OCI-LY7 (cell line): ENCODE measurements around the gene SIRT5. TPM values are rescaled to one million over a fixed set of nuclear protein-coding genes. Genes with fewer than 3 reads are reported as not detected.
A peak's percentile ranks its signal among the peaks of the same experiment; 100 is the strongest.

Source experiments
- BruUV-seq: library from RNA; stranded (reverse); fragments of 400-500 nt; replicated peaks from 2 replicates; lab custom pipeline; 2021; lab: Mats Ljungman, UMichigan
- CTCF ChIA-PET: fragments of 300-600 bp; sonication (Branson Sonifier 250); formaldehyde crosslinking; loops from one replicate; lab custom pipeline; 2022; ENCODE audit warnings: antibody characterized with exemption; ENCODE audit not compliant: unreplicated experiment; lab: Charles Lee
- POLR2A ChIA-PET: fragments of 300-600 bp; sonication (Branson Sonifier 250); formaldehyde crosslinking; loops from one replicate; lab custom pipeline; 2022; ENCODE audit warnings: antibody characterized with exemption; lab: Charles Lee
- DNase-seq: peaks from one replicate; pipeline ENCODE4 v3.0.0-alpha.2; 2015; ENCODE audit warnings: low spot score
- H2AFZ ChIP-seq: fragments of 200-600 bp; sonication (generic), shearing (Covaris generic); 2 replicates; pipeline ENCODE4 v1.6.1; 2014; ENCODE audit warnings: mild to moderate bottlenecking, antibody characterized with exemption, low read length, moderate library complexity
- H3K27ac ChIP-seq: fragments of 200-600 bp; sonication (generic); 2 replicates; pipeline ENCODE4 v1.5.1; 2014; ENCODE audit warnings: mixed run types, low read depth, mild to moderate bottlenecking, moderate library complexity, low read length, inconsistent platforms; ENCODE audit not compliant: poor library complexity, severe bottlenecking
- H3K36me3 ChIP-seq: fragments of 200-600 bp; sonication (generic); 2 replicates; pipeline ENCODE4 v1.6.1; 2014; ENCODE audit warnings: mild to moderate bottlenecking, antibody characterized with exemption, low read length, moderate library complexity, mixed read lengths; ENCODE audit not compliant: insufficient read depth
- H3K4me1 ChIP-seq: fragments of 200-600 bp; sonication (generic); 2 replicates; pipeline ENCODE4 v1.5.1; 2014; ENCODE audit warnings: mild to moderate bottlenecking, low read length; ENCODE audit not compliant: insufficient read depth, poor library complexity, severe bottlenecking
- H3K4me2 ChIP-seq: fragments of 200-600 bp; sonication (generic); 2 replicates; pipeline ENCODE4 v1.6.1; 2014; ENCODE audit warnings: mild to moderate bottlenecking, low read length
- H3K4me3 ChIP-seq: fragments of 200-600 bp; sonication (generic); 2 replicates; pipeline ENCODE4 v1.5.1; 2014; ENCODE audit warnings: mild to moderate bottlenecking, low read depth, low read length; ENCODE audit not compliant: poor library complexity, severe bottlenecking
- H3K79me2 ChIP-seq: fragments of 200-600 bp; sonication (generic); 2 replicates; pipeline ENCODE4 v1.6.1; 2016; ENCODE audit warnings: low read depth, mild to moderate bottlenecking, low read length, moderate library complexity, mixed read lengths; ENCODE audit not compliant: insufficient read depth
- H3K9me2 ChIP-seq: fragments of 200-600 bp; sonication (generic); 2 replicates; pipeline ENCODE4 v1.6.1; 2016; ENCODE audit warnings: mild to moderate bottlenecking, low read length, mixed read lengths; ENCODE audit not compliant: insufficient read depth
- H3K9me3 ChIP-seq: fragments of 200-600 bp; sonication (generic); 2 replicates; pipeline ENCODE4 v1.6.1; 2014; ENCODE audit warnings: mild to moderate bottlenecking, mixed run types, low read length, mixed read lengths
- H4K20me1 ChIP-seq: fragments of 200-600 bp; sonication (generic); 2 replicates; pipeline ENCODE4 v1.6.1; 2014; ENCODE audit warnings: mild to moderate bottlenecking, antibody characterized with exemption, low read length, moderate library complexity, mixed read lengths; ENCODE audit not compliant: insufficient read depth
- CTCF ChIP-seq: fragments of 200-600 bp; sonication (generic); conservative IDR thresholded peaks from 2 replicates; pipeline ENCODE4 v1.5.1; 2014; ENCODE audit warnings: mild to moderate bottlenecking, antibody characterized with exemption, low read length, moderate library complexity, mixed read lengths
- EZH2phosphoT487 ChIP-seq: fragments of 200-600 bp; sonication (generic); IDR thresholded peaks from 2 replicates; pipeline ENCODE4 v1.6.1; 2018; ENCODE audit warnings: low read depth, borderline replicate concordance, mild to moderate bottlenecking, mixed run types, antibody characterized with exemption, low read length, moderate library complexity, mixed read lengths
- intact Hi-C: fragments of 100-400 bp; cut with micrococcal nuclease; formaldehyde crosslinking; loops from one replicate; pipeline ENCODE4 v1.10.0; 2022; ENCODE audit not compliant: unreplicated experiment
- total RNA-seq, 2 experiments: library from RNA; depleted of rRNA in 1 of 2; stranded (reverse); fragments of >200 nt in 1 of 2; shearing (Covaris generic) in 1 of 2; gene quantifications; 2 replicates each; pipeline ENCODE4 v1.2.3, GENCODE V29; 2014 to 2022

Gene SIRT5
- total RNA-seq, 2 experiments from 2014 or later = 17.6 to 23.6 TPM

GRCh38 chr6:13615792-13616120, 41.4 kb downstream of the SIRT5 start:
- H3K4me3 ChIP-seq = peak overlapping the region; percentile 98
- peaks cover 45% of the 10 kb centered on the region for H3K36me3 ChIP-seq
- ChIA-PET CTCF (interaction anchor here (0.6 to 1.9 kb wide), 4 partner anchors 9 to 195 kb away, joined by 3 to 11 read pairs (median 3); no protein-coding TSS in a partner anchor), POLR2A (interaction anchor here (0.7 to 5.2 kb wide), 14 partner anchors 11 to 520 kb away, joined by 3 to 26 read pairs (median 3); partner anchors contain the start of gene SIRT5)
- peaks cover 51% of the 10 kb centered on the region for H3K4me1 ChIP-seq
- peak; percentile 48 for DNase-seq
- peaks cover 15% of the 10 kb centered on the region for H4K20me1 ChIP-seq
- peak overlapping the region; percentile 50 for H3K27ac ChIP-seq
- TF ChIP-seq EZH2phosphoT487 (no peak), CTCF (no peak)
- H3K79me2 ChIP-seq = peaks cover 55% of the 10 kb centered on the region
- H3K9me2 ChIP-seq = no peaks in the 10 kb centered on the region
- H2AFZ ChIP-seq = peak overlapping the region; percentile 15; the same call in 1 of the 2 replicates
- no peaks in the 10 kb centered on the region for H3K9me3 ChIP-seq
- intact Hi-C loops = loop anchor here (1.0 to 10.0 kb wide), 7 partner anchors 41 to 459 kb away; partner anchors contain the start of genes GFOD1, MCUR1 and SIRT5
- no TSS peak for BruUV-seq
- H3K4me2 ChIP-seq = peak overlapping the region; percentile 94

- H3K4me2 ChIP-seq = peak overlapping the region; percentile 94
- H3K79me2 ChIP-seq = peaks cover 55% of the 10 kb centered on the region
- ChIA-PET POLR2A (interaction anchor here (0.5 to 5.2 kb wide), 10 partner anchors 11 to 415 kb away, joined by 3 to 26 read pairs (median 4); partner anchors contain the start of genes SIRT5 and TBC1D7), CTCF (interaction anchor here (1.1 kb wide), 1 partner anchor 43 kb away, joined by 6 read pairs; the partner anchor contains the start of gene SIRT5)
- H2AFZ ChIP-seq = no peak overlapping the region
- DNase-seq = peak; percentile 52
- H3K4me3 ChIP-seq = peak overlapping the region; percentile 98
- TF ChIP-seq CTCF (peak; percentile 35; the same call in 1 of the 2 replicates), EZH2phosphoT487 (no peak)
- no peaks in the 10 kb centered on the region for H3K9me3 ChIP-seq
- peaks cover 39% of the 10 kb centered on the region for H3K4me1 ChIP-seq
- no peaks in the 10 kb centered on the region for H3K9me2 ChIP-seq
- BruUV-seq = no TSS peak
- peak overlapping the region; percentile 8 for H3K27ac ChIP-seq
- intact Hi-C loops = loop anchor here (1.0 to 10.0 kb wide), 3 partner anchors 91 to 458 kb away; no protein-coding TSS in a partner anchor
- H4K20me1 ChIP-seq = peaks cover 15% of the 10 kb centered on the region
- H3K36me3 ChIP-seq = peaks cover 58% of the 10 kb centered on the region
Measured at GRCh38 chr6:13617066-13617465, 42.7 kb downstream of the SIRT5 start.

- H3K9me2 ChIP-seq = no peaks in the 10 kb centered on the region
- ChIA-PET POLR2A (interaction anchor here (0.6 to 1.4 kb wide), 2 partner anchors 9 to 35 kb away, joined by 3 read pairs; no protein-coding TSS in a partner anchor), CTCF (interaction anchor here (1.6 kb wide), 1 partner anchor 9 kb away, joined by 11 read pairs; the partner anchor contains the start of gene NOL7)
- TF ChIP-seq EZH2phosphoT487 (no peak), CTCF (peak; percentile 86)
- no peaks in the 10 kb centered on the region; the same call in 1 of the 2 replicates for H3K79me2 ChIP-seq
- intact Hi-C loops = loop anchor here (1.0 kb wide), 1 partner anchor 289 kb away; no protein-coding TSS in a partner anchor
- H3K4me2 ChIP-seq = no peak overlapping the region
- peak; percentile 67 for DNase-seq
- no peak overlapping the region for H3K27ac ChIP-seq
- no peak overlapping the region for H3K4me3 ChIP-seq
- BruUV-seq = no TSS peak
- H3K9me3 ChIP-seq = no peaks in the 10 kb centered on the region
- peaks cover 5% of the 10 kb centered on the region for H3K4me1 ChIP-seq
- no peak overlapping the region for H2AFZ ChIP-seq
- peaks cover 98% of the 10 kb centered on the region for H3K36me3 ChIP-seq
- no peaks in the 10 kb centered on the region for H4K20me1 ChIP-seq
Measured at GRCh38 chr6:13624871-13625288, 50.5 kb downstream of the SIRT5 start.
